Loucy (cell line): ENCODE measurements around the gene SLC48A1.

ENCODE experiments used
- H2AFZ ChIP-seq: fragments of 200-600 bp; sonication (generic); 2 replicates; pipeline ENCODE4 v1.6.0; 2016; ENCODE audit warnings: antibody characterized with exemption, mild to moderate bottlenecking, low read length, moderate library complexity
- H3F3A ChIP-seq: fragments of 200-600 bp; 2 replicates; pipeline ENCODE4 v1.6.0; 2016; ENCODE audit warnings: antibody characterized with exemption, low read depth, mild to moderate bottlenecking
- H3K27me3 ChIP-seq: fragments of 200-600 bp; sonication (generic); 2 replicates; pipeline ENCODE4 v1.6.1; 2014; ENCODE audit warnings: low read length, mild to moderate bottlenecking; ENCODE audit not compliant: insufficient read depth, poor library complexity, severe bottlenecking
- H3K36me3 ChIP-seq: fragments of 200-600 bp; sonication (generic); 2 replicates; pipeline ENCODE4 v1.6.1; 2016; ENCODE audit warnings: low read length; ENCODE audit not compliant: insufficient read depth
- H3K4me1 ChIP-seq: fragments of 200-600 bp; sonication (generic); 2 replicates; pipeline ENCODE4 v1.5.1; 2014; ENCODE audit warnings: low read length, mild to moderate bottlenecking; ENCODE audit not compliant: insufficient read depth, poor library complexity, severe bottlenecking
- H3K4me2 ChIP-seq: fragments of 200-600 bp; sonication (generic); 2 replicates; pipeline ENCODE4 v1.6.0; 2014; ENCODE audit warnings: antibody characterized with exemption, low read length, low read depth, mild to moderate bottlenecking; ENCODE audit not compliant: poor library complexity, severe bottlenecking
- H3K4me3 ChIP-seq: fragments of 200-600 bp; sonication (generic); 2 replicates; pipeline ENCODE4 v1.5.1; 2014; ENCODE audit warnings: low read length, mild to moderate bottlenecking, mixed read lengths; ENCODE audit not compliant: poor library complexity, severe bottlenecking
- H3K79me2 ChIP-seq: fragments of 200-600 bp; sonication (generic); 2 replicates; pipeline ENCODE4 v1.6.1; 2014; ENCODE audit warnings: low read length; ENCODE audit not compliant: insufficient read depth
- H3K9ac ChIP-seq: fragments of 200-600 bp; sonication (generic); 2 replicates; pipeline ENCODE4 v1.6.0; 2014; ENCODE audit warnings: mild to moderate bottlenecking, low read depth, low read length, moderate library complexity; ENCODE audit not compliant: poor library complexity, severe bottlenecking
- H3K9me2 ChIP-seq: fragments of 200-600 bp; sonication (generic); replicated peaks from 2 replicates; pipeline ENCODE4 v1.6.1; 2016; ENCODE audit warnings: low read depth, low read length, mixed read lengths
- H3K9me3 ChIP-seq: fragments of 200-600 bp; sonication (generic); 2 replicates; pipeline ENCODE4 v1.6.1; 2014; ENCODE audit warnings: mild to moderate bottlenecking, antibody characterized with exemption, low read length, low read depth; ENCODE audit not compliant: insufficient read depth
- H4K20me1 ChIP-seq: fragments of 200-600 bp; sonication (generic); 2 replicates; pipeline ENCODE4 v1.6.0; 2014; ENCODE audit warnings: antibody characterized with exemption, low read length, mild to moderate bottlenecking; ENCODE audit not compliant: insufficient read depth, poor library complexity, severe bottlenecking
- CTCF ChIP-seq: fragments of 200-600 bp; sonication (generic); conservative IDR thresholded peaks from 2 replicates; pipeline ENCODE4 v1.5.1; 2014; ENCODE audit warnings: mild to moderate bottlenecking, antibody characterized with exemption, low read length
- EZH2phosphoT487 ChIP-seq: fragments of 200-600 bp; IDR thresholded peaks from 2 replicates; pipeline ENCODE4 v1.6.1; 2018; ENCODE audit warnings: antibody characterized with exemption, mild to moderate bottlenecking, moderate library complexity, borderline replicate concordance

Gene SLC48A1

DNA sequence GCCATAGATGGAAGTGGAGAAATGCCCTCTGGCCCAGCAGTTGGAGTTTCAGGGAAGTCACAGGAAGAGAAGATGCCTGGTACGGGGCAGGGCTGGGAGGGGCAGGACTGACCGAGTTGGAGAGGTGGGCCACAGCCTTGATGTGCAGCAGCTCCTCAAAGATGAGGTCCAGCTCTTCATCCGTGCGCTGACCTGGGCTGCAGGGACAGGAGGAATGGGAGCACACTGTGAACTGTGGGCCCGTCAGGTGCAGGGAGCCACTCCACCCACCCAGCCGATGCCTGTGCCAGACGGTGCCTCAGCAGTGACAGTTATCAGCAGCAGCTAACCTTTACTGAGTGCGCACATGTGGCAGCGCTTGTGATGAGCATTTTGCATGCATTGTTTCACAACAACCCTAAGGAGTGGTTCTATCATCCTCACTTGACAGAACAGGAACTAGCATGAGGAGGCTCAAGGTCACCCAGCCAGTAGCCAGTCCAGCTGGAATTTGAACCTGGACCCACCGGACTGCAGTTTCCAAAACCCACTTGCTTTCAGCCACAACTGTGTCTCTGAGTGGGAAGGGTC is 22.7 kb upstream of the SLC48A1 start:
- Histone ChIP-seq H3K36me3 (peaks cover 3% of the 10 kb centered on the region; the same call in 1 of the 2 replicates), H3K79me2 (peaks cover 6% of the 10 kb centered on the region; the same call in 1 of the 2 replicates), H3K4me2 (no peak overlapping the region), H3K27me3 (no peaks in the 10 kb centered on the region), H3K4me1 (peaks cover 30% of the 10 kb centered on the region), H3K4me3 (no peak overlapping the region), H3F3A (no peaks in the 10 kb centered on the region), H3K9me2 (no peaks in the 10 kb centered on the region), H3K9ac (no peak overlapping the region), H2AFZ (no peak overlapping the region), H4K20me1 (no peaks in the 10 kb centered on the region), H3K9me3 (no peaks in the 10 kb centered on the region)
- TF ChIP-seq CTCF: no peak

DNA sequence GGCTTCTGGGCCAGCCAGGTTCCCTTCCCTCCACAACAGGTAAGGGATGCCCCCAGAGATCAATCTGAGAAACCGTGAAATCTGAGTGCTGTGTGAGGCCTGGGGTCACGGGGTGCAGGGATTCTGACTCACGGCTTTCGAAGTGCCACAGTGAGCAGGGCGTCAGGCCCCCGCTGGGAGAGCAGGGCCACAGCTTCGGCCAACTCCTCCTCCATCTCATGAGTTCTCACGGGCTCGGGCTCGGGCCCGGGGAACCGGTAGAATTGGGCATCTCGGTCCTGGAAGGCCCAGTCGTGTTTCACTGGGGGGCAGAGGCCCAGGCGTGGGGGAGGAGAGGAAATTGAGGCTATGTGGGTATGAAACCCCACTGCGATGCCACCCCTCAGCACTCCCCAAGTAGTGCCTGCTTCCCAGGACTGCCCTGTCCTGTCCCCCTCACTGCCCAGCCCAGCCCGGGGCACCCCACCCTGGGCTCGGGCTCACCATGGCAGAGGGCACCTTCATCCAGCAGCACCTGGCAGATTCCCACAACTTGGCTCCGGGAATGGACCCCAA is 22.0 kb upstream of the SLC48A1 start:
- Histone ChIP-seq H4K20me1 (no peaks in the 10 kb centered on the region), H3K4me1 (peaks cover 37% of the 10 kb centered on the region), H3K79me2 (peaks cover 13% of the 10 kb centered on the region; the same call in 1 of the 2 replicates), H3K27me3 (no peaks in the 10 kb centered on the region), H3K9me3 (no peaks in the 10 kb centered on the region), H3K36me3 (peaks cover 3% of the 10 kb centered on the region; the same call in 1 of the 2 replicates), H2AFZ (no peak overlapping the region), H3F3A (no peaks in the 10 kb centered on the region), H3K9ac (no peak overlapping the region), H3K9me2 (no peaks in the 10 kb centered on the region), H3K4me3 (no peak overlapping the region), H3K4me2 (no peak overlapping the region)
- no peak for TF ChIP-seq CTCF
- no peak for TF ChIP-seq EZH2phosphoT487

DNA sequence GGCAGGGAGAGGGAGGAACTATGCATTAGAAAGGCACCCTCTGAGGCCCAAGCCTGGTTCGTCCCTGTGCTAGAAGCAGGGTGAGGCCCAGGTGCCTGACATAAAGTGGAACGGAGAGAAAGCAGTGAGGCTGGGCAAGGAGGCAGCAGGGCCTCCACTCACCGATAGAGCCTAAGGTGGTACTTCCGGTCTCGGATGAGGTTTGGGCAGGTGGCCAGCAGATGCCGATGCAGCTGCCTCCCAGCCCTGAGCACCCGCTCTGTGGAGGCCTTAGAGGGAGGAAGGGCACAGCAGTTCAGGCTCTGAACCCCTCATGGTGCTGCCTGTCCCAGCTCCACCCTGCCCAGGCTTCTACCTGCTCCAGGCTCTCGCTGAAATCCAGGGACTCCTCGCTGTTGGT is 21.5 kb upstream of the SLC48A1 start:
- TF ChIP-seq EZH2phosphoT487: no peak
- TF ChIP-seq CTCF: no peak
- Histone ChIP-seq H3K4me1 (peaks cover 42% of the 10 kb centered on the region), H3K9ac (no peak overlapping the region), H3K9me2 (no peaks in the 10 kb centered on the region), H3K4me2 (no peak overlapping the region), H2AFZ (no peak overlapping the region), H3K27me3 (no peaks in the 10 kb centered on the region), H4K20me1 (no peaks in the 10 kb centered on the region), H3K4me3 (no peak overlapping the region), H3K36me3 (peaks cover 2% of the 10 kb centered on the region; the same call in 1 of the 2 replicates), H3K79me2 (peaks cover 18% of the 10 kb centered on the region; the same call in 1 of the 2 replicates), H3K9me3 (no peaks in the 10 kb centered on the region), H3F3A (no peaks in the 10 kb centered on the region)
